A549 (cell line): ENCODE data around the gene TNKS2.
"Not testable (repeated sequence)": the region's sequence is repeated elsewhere in the genome, so short reads cannot be mapped to it uniquely, and the experiment has no call there.

Experiments used
- CHD2 ChIP-seq: fragments of 150-350 bp; IDR thresholded peaks from 2 replicates; pipeline ENCODE4 v1.6.1; 2014; ENCODE audit warnings: low read length; ENCODE audit not compliant: partially characterized antibody
- CTCF ChIP-seq: fragments of >200 bp; sonication (Bioruptor Twin); formaldehyde crosslinking; IDR thresholded peaks from 3 replicates; pipeline ENCODE4 v1.5.1; 2016
- GATA3 ChIP-seq: IDR thresholded peaks from 2 replicates; pipeline ENCODE4 v1.6.1; 2012; ENCODE audit warnings: borderline replicate concordance
- JUN ChIP-seq, 2 experiments: fragments of >200 bp; sonication (Bioruptor Twin); formaldehyde crosslinking; IDR thresholded peaks; 2 replicates in 1 of 2; 3 replicates in 1 of 2; pipeline ENCODE4 v1.6.1; 2016 to 2017
- NFE2L2 ChIP-seq: fragments of 150-350 bp; conservative IDR thresholded peaks from 2 replicates; pipeline ENCODE4 v1.6.1; 2014; ENCODE audit warnings: low read length
- POLR2A ChIP-seq: IDR thresholded peaks from 2 replicates; pipeline ENCODE4 v1.6.1; 2012; ENCODE audit warnings: mild to moderate bottlenecking, low read length
- POLR2AphosphoS2 ChIP-seq: conservative IDR thresholded peaks from 2 replicates; pipeline ENCODE4 v1.6.1; 2012; ENCODE audit warnings: low read length, improper control_type of control experiment, inconsistent platforms
- REST ChIP-seq: fragments of 200-600 bp; sonication (generic); IDR thresholded peaks from 2 replicates; pipeline ENCODE4 v1.6.1; 2016; ENCODE audit warnings: antibody characterized with exemption, mild to moderate bottlenecking, moderate library complexity
- RFX5 ChIP-seq: fragments of 450-650 bp; IDR thresholded peaks from 2 replicates; pipeline ENCODE4 v1.7.1; 2014; ENCODE audit warnings: antibody characterized with exemption, mild to moderate bottlenecking, moderate library complexity

- not testable (repeated sequence) for TF ChIP-seq POLR2A; CTCF; POLR2AphosphoS2; GATA3; RFX5; JUN (IDR thresholded peaks at IDR 0.05); NFE2L2; CHD2; REST
Measured at GRCh38 chr10:91749592-91749991, 48.6 kb upstream of the TNKS2 start.
